Measurements from ENCODE around the gene ULK4. TPM values are rescaled to one million over a fixed set of nuclear protein-coding genes. Genes with fewer than 3 reads are reported as not detected.
"Not testable (repeated sequence)": the region's sequence is repeated elsewhere in the genome, so short reads cannot be mapped to it uniquely, and the experiment has no call there.

The ULK4 gene
- total RNA-seq, 1 donor from 2014 or later: 8.4 TPM

DNA sequence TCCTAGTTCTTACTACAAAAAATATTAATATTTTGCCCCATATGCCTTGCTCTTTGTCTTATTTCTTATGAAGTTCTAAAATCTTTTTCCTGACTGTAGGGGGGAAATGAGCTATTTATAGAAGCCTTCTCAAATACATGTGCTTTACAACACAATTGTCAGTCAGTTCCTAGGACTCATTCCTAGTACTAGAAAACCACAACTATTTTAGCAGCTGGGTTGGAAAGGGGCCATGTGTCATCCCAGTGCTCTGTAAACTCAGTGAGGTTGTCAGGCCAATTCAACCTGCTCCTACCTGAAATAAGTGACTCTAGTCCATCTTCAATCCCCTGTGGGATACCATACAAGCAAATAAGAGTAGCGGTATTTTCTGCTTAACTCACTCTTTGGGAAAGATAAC is 153.8 kb downstream of the ULK4 start:
- H3K9me3 ChIP-seq (ENCODE audit: control insufficient read depth in 3 of 3, low read length in 3 of 3): no peaks in the 10 kb centered on the region
- H3K27ac ChIP-seq (ENCODE audit: low read depth, low read length): no peak overlapping the region
- H3K4me1 ChIP-seq (ENCODE audit: control insufficient read depth in 3 of 3, insufficient read depth in 3 of 3, low read length in 3 of 3): no peaks in the 10 kb centered on the region
- H3K27me3 ChIP-seq (ENCODE audit: control insufficient read depth in 3 of 3, insufficient read depth in 3 of 3, low read length in 3 of 3): no peaks in the 10 kb centered on the region
- no peaks in the 10 kb centered on the region for H3K36me3 ChIP-seq (ENCODE audit: control insufficient read depth in 3 of 3, insufficient read depth in 3 of 3, low read length in 3 of 3)
- no peak overlapping the region for H3K9ac ChIP-seq (ENCODE audit: low read depth in 1 of 3, low read length in 3 of 3)
- H3K4me3 ChIP-seq (ENCODE audit: low read length in 3 of 3): no peak overlapping the region

- Histone ChIP-seq H3K9ac (ENCODE audit: low read depth in 1 of 3, low read length in 3 of 3) (no peak overlapping the region), H3K4me1 (ENCODE audit: control insufficient read depth in 3 of 3, insufficient read depth in 3 of 3, low read length in 3 of 3) (no peaks in the 10 kb centered on the region), H3K4me3 (ENCODE audit: low read length in 3 of 3) (no peak overlapping the region)
Measured at GRCh38 chr3:41794748-41795589, 166.9 kb downstream of the ULK4 start.

GRCh38 chr3:41792806-41793205 is 169.1 kb downstream of the ULK4 start:
- Histone ChIP-seq H3K9me3 (ENCODE audit: control insufficient read depth in 3 of 3, low read length in 3 of 3) (no peaks in the 10 kb centered on the region), H3K4me3 (ENCODE audit: low read length in 3 of 3) (no peak overlapping the region), H3K27me3 (ENCODE audit: control insufficient read depth in 3 of 3, insufficient read depth in 3 of 3, low read length in 3 of 3) (no peaks in the 10 kb centered on the region), H3K9ac (ENCODE audit: low read depth in 1 of 3, low read length in 3 of 3) (no peak overlapping the region), H3K27ac (ENCODE audit: low read depth, low read length) (no peak overlapping the region), H3K36me3 (ENCODE audit: control insufficient read depth in 3 of 3, insufficient read depth in 3 of 3, low read length in 3 of 3) (no peaks in the 10 kb centered on the region), H3K4me1 (ENCODE audit: control insufficient read depth in 3 of 3, insufficient read depth in 3 of 3, low read length in 3 of 3) (no peaks in the 10 kb centered on the region)

More at GRCh38 chr3:41794748-41795589, 166.9 kb downstream of the ULK4 start:
- Histone ChIP-seq H3K36me3 (ENCODE audit: control insufficient read depth in 3 of 3, insufficient read depth in 3 of 3, low read length in 3 of 3) (no peaks in the 10 kb centered on the region), H3K9me3 (ENCODE audit: control insufficient read depth in 3 of 3, low read length in 3 of 3) (no peaks in the 10 kb centered on the region), H3K27ac (ENCODE audit: low read depth, low read length) (no peak overlapping the region), H3K27me3 (ENCODE audit: control insufficient read depth in 3 of 3, insufficient read depth in 3 of 3, low read length in 3 of 3) (no peaks in the 10 kb centered on the region)

GRCh38 chr3:41769106-41769505 is 192.8 kb downstream of the ULK4 start:
- no peaks in the 10 kb centered on the region for H3K9me3 ChIP-seq (ENCODE audit: control insufficient read depth in 3 of 3, low read length in 3 of 3)
- H3K9ac ChIP-seq (ENCODE audit: low read depth in 1 of 3, low read length in 3 of 3): no peak overlapping the region
- H3K27me3 ChIP-seq (ENCODE audit: control insufficient read depth in 3 of 3, insufficient read depth in 3 of 3, low read length in 3 of 3): no peaks in the 10 kb centered on the region
- H3K4me1 ChIP-seq (ENCODE audit: control insufficient read depth in 3 of 3, insufficient read depth in 3 of 3, low read length in 3 of 3): no peaks in the 10 kb centered on the region
- H3K4me3 ChIP-seq (ENCODE audit: low read length in 3 of 3): no peak overlapping the region
- H3K36me3 ChIP-seq (ENCODE audit: control insufficient read depth in 3 of 3, insufficient read depth in 3 of 3, low read length in 3 of 3): no peaks in the 10 kb centered on the region
- H3K27ac ChIP-seq (ENCODE audit: low read depth, low read length): no peak overlapping the region

DNA sequence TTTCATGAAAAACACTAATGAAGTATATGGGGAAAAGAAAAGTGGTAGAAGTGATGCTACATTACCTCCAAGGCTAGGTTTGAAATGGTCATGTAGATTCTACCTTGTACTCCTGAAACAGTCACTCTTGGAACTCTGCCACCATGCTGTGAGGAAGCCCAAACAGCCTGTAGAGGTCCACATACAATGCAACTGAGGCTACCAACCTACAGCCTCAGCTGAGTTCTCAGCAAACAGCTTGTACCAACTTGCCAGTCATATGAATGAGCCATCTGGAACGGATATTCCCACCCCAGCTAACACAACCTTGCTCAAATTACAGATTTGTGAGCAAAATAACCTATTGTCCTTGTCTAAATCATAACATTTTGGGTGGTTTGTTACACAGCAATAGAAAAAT is 193.5 kb downstream of the ULK4 start:
- Histone ChIP-seq H3K4me1 (ENCODE audit: control insufficient read depth in 3 of 3, insufficient read depth in 3 of 3, low read length in 3 of 3) (no peaks in the 10 kb centered on the region), H3K4me3 (ENCODE audit: low read length in 3 of 3) (no peak overlapping the region), H3K36me3 (ENCODE audit: control insufficient read depth in 3 of 3, insufficient read depth in 3 of 3, low read length in 3 of 3) (no peaks in the 10 kb centered on the region), H3K27ac (ENCODE audit: low read depth, low read length) (no peak overlapping the region), H3K9ac (ENCODE audit: low read depth in 1 of 3, low read length in 3 of 3) (no peak overlapping the region), H3K27me3 (ENCODE audit: control insufficient read depth in 3 of 3, insufficient read depth in 3 of 3, low read length in 3 of 3) (no peaks in the 10 kb centered on the region), H3K9me3 (ENCODE audit: control insufficient read depth in 3 of 3, low read length in 3 of 3) (no peaks in the 10 kb centered on the region)

GRCh38 chr3:41762867-41763266 is 199.0 kb downstream of the ULK4 start:
- not testable (repeated sequence) for H3K4me3 ChIP-seq (ENCODE audit: low read length in 3 of 3); H3K27me3 ChIP-seq (ENCODE audit: control insufficient read depth in 3 of 3, insufficient read depth in 3 of 3, low read length in 3 of 3); H3K9me3 ChIP-seq (ENCODE audit: control insufficient read depth in 3 of 3, low read length in 3 of 3); H3K36me3 ChIP-seq (ENCODE audit: control insufficient read depth in 3 of 3, insufficient read depth in 3 of 3, low read length in 3 of 3); H3K4me1 ChIP-seq (ENCODE audit: control insufficient read depth in 3 of 3, insufficient read depth in 3 of 3, low read length in 3 of 3); H3K9ac ChIP-seq (ENCODE audit: low read depth in 1 of 3, low read length in 3 of 3); H3K27ac ChIP-seq (ENCODE audit: low read depth, low read length)

DNA sequence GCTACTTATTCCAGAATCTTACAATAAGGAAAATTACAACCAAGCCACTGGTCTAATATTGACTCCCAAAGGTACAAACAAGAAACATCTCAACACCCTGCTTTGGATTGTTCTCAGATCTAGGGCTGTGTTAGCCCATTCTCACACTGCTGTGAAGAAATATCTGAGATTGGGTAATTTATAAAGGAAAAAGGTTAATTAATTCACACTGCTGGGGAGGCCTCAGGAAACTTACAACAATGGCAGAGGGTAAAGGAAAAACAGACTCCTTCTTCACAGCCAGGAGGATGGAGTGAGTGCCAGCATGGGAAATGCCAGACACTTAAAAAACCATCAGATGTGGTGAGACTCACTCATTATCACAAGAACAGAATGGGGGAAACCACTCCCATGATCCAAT is 208.3 kb downstream of the ULK4 start:
- no peaks in the 10 kb centered on the region for H3K36me3 ChIP-seq (ENCODE audit: control insufficient read depth in 3 of 3, insufficient read depth in 3 of 3, low read length in 3 of 3)
- H3K4me3 ChIP-seq (ENCODE audit: low read length in 3 of 3): no peak overlapping the region
- H3K4me1 ChIP-seq (ENCODE audit: control insufficient read depth in 3 of 3, insufficient read depth in 3 of 3, low read length in 3 of 3): no peaks in the 10 kb centered on the region
- no peak overlapping the region for H3K9ac ChIP-seq (ENCODE audit: low read depth in 1 of 3, low read length in 3 of 3)
- H3K27me3 ChIP-seq (ENCODE audit: control insufficient read depth in 3 of 3, insufficient read depth in 3 of 3, low read length in 3 of 3): no peaks in the 10 kb centered on the region
- H3K27ac ChIP-seq (ENCODE audit: low read depth, low read length): no peak overlapping the region
- no peaks in the 10 kb centered on the region for H3K9me3 ChIP-seq (ENCODE audit: control insufficient read depth in 3 of 3, low read length in 3 of 3)

- H3K27ac ChIP-seq (ENCODE audit: low read depth, low read length): no peak overlapping the region
- no peaks in the 10 kb centered on the region for H3K4me1 ChIP-seq (ENCODE audit: control insufficient read depth in 3 of 3, insufficient read depth in 3 of 3, low read length in 3 of 3)
- no peaks in the 10 kb centered on the region for H3K36me3 ChIP-seq (ENCODE audit: control insufficient read depth in 3 of 3, insufficient read depth in 3 of 3, low read length in 3 of 3)
- no peaks in the 10 kb centered on the region for H3K27me3 ChIP-seq (ENCODE audit: control insufficient read depth in 3 of 3, insufficient read depth in 3 of 3, low read length in 3 of 3)
- no peaks in the 10 kb centered on the region for H3K9me3 ChIP-seq (ENCODE audit: control insufficient read depth in 3 of 3, low read length in 3 of 3)
- H3K4me3 ChIP-seq (ENCODE audit: low read length in 3 of 3): no peak overlapping the region
- no peak overlapping the region for H3K9ac ChIP-seq (ENCODE audit: low read depth in 1 of 3, low read length in 3 of 3)
Measured at GRCh38 chr3:41751597-41751996, 210.3 kb downstream of the ULK4 start.

GRCh38 chr3:41749988-41750387 is 211.9 kb downstream of the ULK4 start:
- Histone ChIP-seq H3K9me3 (ENCODE audit: control insufficient read depth in 3 of 3, low read length in 3 of 3) (no peaks in the 10 kb centered on the region), H3K27me3 (ENCODE audit: control insufficient read depth in 3 of 3, insufficient read depth in 3 of 3, low read length in 3 of 3) (no peaks in the 10 kb centered on the region), H3K4me1 (ENCODE audit: control insufficient read depth in 3 of 3, insufficient read depth in 3 of 3, low read length in 3 of 3) (no peaks in the 10 kb centered on the region), H3K9ac (ENCODE audit: low read depth in 1 of 3, low read length in 3 of 3) (no peak overlapping the region), H3K4me3 (ENCODE audit: low read length in 3 of 3) (no peak overlapping the region), H3K27ac (ENCODE audit: low read depth, low read length) (no peak overlapping the region), H3K36me3 (ENCODE audit: control insufficient read depth in 3 of 3, insufficient read depth in 3 of 3, low read length in 3 of 3) (no peaks in the 10 kb centered on the region)

DNA sequence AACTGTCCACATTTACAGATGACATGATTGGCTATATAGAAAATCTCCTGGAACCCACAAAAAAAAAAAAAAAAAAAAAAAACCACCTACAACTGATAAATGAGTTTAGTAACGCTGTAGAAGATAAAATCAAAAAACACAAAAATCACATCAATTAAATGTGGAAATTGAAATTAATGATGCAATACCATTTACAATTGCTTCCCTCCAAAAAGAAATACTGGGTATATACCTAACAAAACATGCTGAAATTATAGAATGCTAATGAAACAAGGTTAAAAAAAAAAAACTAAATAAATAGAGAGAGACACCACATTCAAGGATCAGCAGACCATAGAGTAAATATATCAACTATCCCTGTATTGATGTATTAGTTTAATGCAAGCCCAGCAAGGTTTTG is 215.7 kb downstream of the ULK4 start:
- H3K36me3 ChIP-seq (ENCODE audit: control insufficient read depth in 3 of 3, insufficient read depth in 3 of 3, low read length in 3 of 3): no peaks in the 10 kb centered on the region
- H3K9me3 ChIP-seq (ENCODE audit: control insufficient read depth in 3 of 3, low read length in 3 of 3): no peaks in the 10 kb centered on the region
- H3K27ac ChIP-seq (ENCODE audit: low read depth, low read length): no peak overlapping the region
- no peaks in the 10 kb centered on the region for H3K4me1 ChIP-seq (ENCODE audit: control insufficient read depth in 3 of 3, insufficient read depth in 3 of 3, low read length in 3 of 3)
- H3K4me3 ChIP-seq (ENCODE audit: low read length in 3 of 3): no peak overlapping the region
- H3K9ac ChIP-seq (ENCODE audit: low read depth in 1 of 3, low read length in 3 of 3): no peak overlapping the region
- no peaks in the 10 kb centered on the region for H3K27me3 ChIP-seq (ENCODE audit: control insufficient read depth in 3 of 3, insufficient read depth in 3 of 3, low read length in 3 of 3)
